ENCODE measurements around the gene MRPS21. TPM values are rescaled to one million over a fixed set of nuclear protein-coding genes. Genes with fewer than 3 reads are reported as not detected.

Gene MRPS21
- total and polyA plus RNA-seq, 9 of the 15 experiments (the other 6 are each of a cell fraction or from before 2014, with no cell fraction given), result 119 to 407 (median 149) TPM

DNA sequence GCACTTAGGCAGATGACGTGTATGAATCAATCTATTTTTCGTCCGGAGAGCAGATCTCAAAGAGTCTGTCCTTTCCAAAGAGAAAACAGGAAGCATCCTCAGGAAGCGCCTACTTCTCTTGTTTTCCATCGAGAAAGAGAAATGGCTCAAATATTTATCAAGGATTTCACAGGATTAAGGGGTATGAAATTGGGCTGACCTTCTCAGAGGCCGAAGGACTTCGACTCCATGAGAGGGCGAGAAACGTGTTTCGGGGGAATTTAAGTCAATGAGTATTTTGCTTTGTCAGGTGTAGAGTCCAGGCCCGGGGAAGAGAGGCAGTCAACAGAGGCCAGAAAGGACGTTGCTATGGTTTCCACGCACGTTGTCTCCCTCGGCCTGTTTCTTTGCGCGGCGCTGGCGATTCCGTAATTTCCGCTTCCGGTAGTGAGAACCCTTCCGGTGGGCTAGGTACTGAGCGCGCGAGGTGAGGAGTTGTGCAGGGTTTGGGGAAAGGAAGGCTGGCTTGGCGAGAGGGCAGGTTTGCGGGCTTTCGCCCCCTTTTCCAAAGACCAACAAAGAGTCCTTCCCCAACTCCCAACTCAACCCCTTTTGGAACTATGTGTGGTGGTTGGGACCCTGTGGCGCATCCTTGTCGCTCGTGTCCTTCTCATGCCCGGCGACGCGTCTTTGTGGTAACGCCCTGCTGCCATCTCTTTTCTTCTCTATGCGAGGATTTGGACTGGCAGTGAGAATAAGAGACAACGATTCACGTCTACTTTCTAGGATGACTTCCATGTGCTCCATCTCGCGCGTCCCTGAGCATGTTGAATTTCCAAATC, at the start of gene MRPS21 (continued):
- TF ChIP-seq PRDM10 (IDR thresholded peaks at IDR 0.05; ENCODE audit: partially characterized antibody) (peak; percentile 55), ZNF609 (CRISPR knock-in tag; IDR thresholded peaks at IDR 0.05; ENCODE audit: borderline replicate concordance) (no peak), ZFPM2 (CRISPR knock-in tag; IDR thresholded peaks at IDR 0.05) (no peak), ILK (tag; IDR thresholded peaks at IDR 0.05; ENCODE audit: borderline replicate concordance, low read depth) (no peak), SP2 (IDR thresholded peaks at IDR 0.05; ENCODE audit: extremely low read depth, low read depth, low read length, poor library complexity, severe bottlenecking) (no peak), ZBTB40 (IDR thresholded peaks at IDR 0.05) (peak; percentile 98), ZBTB40 (CRISPR knock-in tag; IDR thresholded peaks at IDR 0.05) (no peak), ZNF212 (CRISPR knock-in tag; IDR thresholded peaks at IDR 0.05) (no peak)

All from K562 (cell line).